ENCODE results near the gene FAAH2. TPM values are rescaled to one million over a fixed set of nuclear protein-coding genes. Genes with fewer than 3 reads are reported as not detected.

FAAH2 gene
- total RNA-seq: 10 to 100 TPM in 2 of 5 donors, 1 to 10 TPM in 2, not detected in 1; 2.9 to 17.3 (median 11.9) TPM
- 10 to 100 TPM in 1 of 3 donors, 1 to 10 TPM in 2; 2.6 to 14.0 (median 4.0) TPM for polyA plus RNA-seq
- long read RNA-seq, donor 1: 0 reads
- long read RNA-seq, donor 2, partial matches to known transcripts: 0 of 1 reads
- long read RNA-seq, donor 2, other reads (novel, unspliced or antisense): 0 of 1 reads
- long read RNA-seq, donor 3, partial matches to known transcripts: 0 of 1 reads
- long read RNA-seq, donor 3, other reads (novel, unspliced or antisense): 0 of 1 reads
- long read RNA-seq, donor 4: 0 reads
- long read RNA-seq, donor 5: 0 reads
- long read RNA-seq, donor 6, partial matches to known transcripts: 6 of 7 reads
- long read RNA-seq, donor 6, other reads (novel, unspliced or antisense): 0 of 7 reads
- long read RNA-seq, donor 7, partial matches to known transcripts: 0 of 1 reads
- long read RNA-seq, donor 7, other reads (novel, unspliced or antisense): 0 of 1 reads
- long read RNA-seq, donor 8: 0 reads
- long read RNA-seq, donor 9: 0 reads
- long read RNA-seq, donor 10: 0 reads

GRCh38 chrX:57286507-57287251, at the start of gene FAAH2:
TSS of gene FAAH2 (plus strand) at chrX:57286706. CDS start at chrX:57286826, 120 bp downstream.
- intact Hi-C loops (cut with DNase I; ENCODE audit: low total_unique reads): no loop called here
- Histone ChIP-seq H3K4me3 (peak within 1 kb of the TSS; percentile 12 to 43 (median 34)), H3K4me1 (no peaks in the 10 kb centered on the region), H3K9me3 (no peaks in the 10 kb centered on the region), H3K36me3 (no peaks in the 10 kb centered on the region), H3K27me3 (peaks cover 0 to 3% (median 0%) of the 10 kb centered on the region in 3 donors), H3K27ac (peak within 1 kb of the TSS; percentile 45 to 86 (median 63))
- TF ChIP-seq POLR2AphosphoS5 (IDR thresholded peaks at IDR 0.05) (peak in 2 of 3 donors; percentile 64 to 73), CTCF (IDR thresholded peaks at IDR 0.05) (no peak)
- WGBS, 5 donors: 2 to 26% (median 6%) methylated on average over 16 to 22 of the region's 22 CpGs
- peak; percentile 77 to 88 for DNase-seq

- TF ChIP-seq EP300 (IDR thresholded peaks at IDR 0.05): no peak
- TF ChIP-seq POLR2A (IDR thresholded peaks at IDR 0.05): no peak
- TF ChIP-seq POLR2AphosphoS5 (IDR thresholded peaks at IDR 0.05): no peak
- no peak for TF ChIP-seq CTCF (IDR thresholded peaks at IDR 0.05)
- WGBS, 5 donors: 70 to 100% (median 82%) methylated on average over 1 to 7 of the region's 7 CpGs
- Histone ChIP-seq H3K4me1 (no peaks in the 10 kb centered on the region), H3K36me3 (peaks cover 0 to 9% (median 0%) of the 10 kb centered on the region in 4 donors), H3K9me3 (peaks cover 0 to 38% (median 12%) of the 10 kb centered on the region in 4 donors), H3K27ac (no peak overlapping the region), H3K27me3 (no peaks in the 10 kb centered on the region), H3K4me3 (no peak overlapping the region)
- intact Hi-C loops (cut with DNase I; ENCODE audit: low total_unique reads): no loop called here
- DNase-seq: no peak
Observed at GRCh38 chrX:57241967-57242366, 44.5 kb upstream of the FAAH2 start.

GRCh38 chrX:57251965-57252364, 34.5 kb upstream of the FAAH2 start:
- no peak overlapping the region for H3K27ac ChIP-seq
- peaks cover 0 to 57% (median 21%) of the 10 kb centered on the region in 4 donors for H3K9me3 ChIP-seq
- no peak for TF ChIP-seq POLR2A (IDR thresholded peaks at IDR 0.05)
- TF ChIP-seq EP300 (IDR thresholded peaks at IDR 0.05): no peak
- no peak for TF ChIP-seq CTCF (IDR thresholded peaks at IDR 0.05)
- no peak for TF ChIP-seq POLR2AphosphoS5 (IDR thresholded peaks at IDR 0.05)
- DNase-seq: no peak
- no peak overlapping the region for H3K4me3 ChIP-seq
- WGBS, 5 donors: 70 to 98% (median 87%) methylated on average over 4 to 6 of the region's 6 CpGs; no CpG with 5 or more reads in 1 of the 5 donors
- H3K4me1 ChIP-seq: no peaks in the 10 kb centered on the region
- intact Hi-C loops (cut with DNase I; ENCODE audit: low total_unique reads): no loop called here
- H3K27me3 ChIP-seq: no peaks in the 10 kb centered on the region
- no peaks in the 10 kb centered on the region for H3K36me3 ChIP-seq

GRCh38 chrX:57265126-57265525, 21.4 kb upstream of the FAAH2 start:
- Histone ChIP-seq H3K9me3 (peaks cover 0 to 38% (median 18%) of the 10 kb centered on the region in 4 donors), H3K4me1 (no peaks in the 10 kb centered on the region), H3K4me3 (no peak overlapping the region), H3K36me3 (no peaks in the 10 kb centered on the region), H3K27me3 (no peaks in the 10 kb centered on the region), H3K27ac (no peak overlapping the region)
- 52 to 83% (median 64%) methylated on average over 3 to 4 of the region's 4 CpGs for WGBS, 5 donors
- intact Hi-C loops (cut with DNase I; ENCODE audit: low total_unique reads): no loop called here
- DNase-seq: no peak
- TF ChIP-seq POLR2A (IDR thresholded peaks at IDR 0.05): no peak
- TF ChIP-seq EP300 (IDR thresholded peaks at IDR 0.05): no peak
- TF ChIP-seq POLR2AphosphoS5 (IDR thresholded peaks at IDR 0.05): no peak
- no peak for TF ChIP-seq CTCF (IDR thresholded peaks at IDR 0.05)
